NB4 (cell line): ENCODE results near the gene DGKH.

Experiments used
- CTCF ChIP-seq: IDR thresholded peaks from one replicate; pipeline ENCODE4 v1.5.1; 2012; ENCODE audit warnings: low read depth, low read length
- MAX ChIP-seq: IDR thresholded peaks from 2 replicates; pipeline ENCODE4 v1.6.1; 2011; ENCODE audit warnings: low read depth, low read length
- POLR2A ChIP-seq: IDR thresholded peaks from 2 replicates; pipeline ENCODE4 v1.6.1; 2011; ENCODE audit warnings: mild to moderate bottlenecking; ENCODE audit not compliant: insufficient read length; ENCODE audit errors: extremely low read depth

GRCh38 chr13:42066542-42066941 is 18.1 kb downstream of the DGKH start:
- TF ChIP-seq CTCF = no peak
- TF ChIP-seq POLR2A = no peak
- no peak for TF ChIP-seq MAX
